HuH-7 (cell line): ENCODE results near the gene ANXA2.

Source experiments
- DNase-seq: peaks from one replicate; pipeline ENCODE4 v3.0.0; 2011; ENCODE audit warnings: low spot score

ANXA2 gene

GRCh38 chr15:60389261-60390077 is 8.3 kb downstream of the ANXA2 start:
- DNase-seq: no peak

GRCh38 chr15:60387321-60387720 is 10.5 kb downstream of the ANXA2 start:
- no peak for DNase-seq

GRCh38 chr15:60386615-60387014 is 11.2 kb downstream of the ANXA2 start:
- DNase-seq: no peak

- DNase-seq: no peak
Observed at GRCh38 chr15:60385620-60386552, 11.9 kb downstream of the ANXA2 start.

- no peak for DNase-seq
Observed at GRCh38 chr15:60384526-60385126, 13.2 kb downstream of the ANXA2 start.

- DNase-seq: no peak
Observed at GRCh38 chr15:60384053-60384452, 13.7 kb downstream of the ANXA2 start.

GRCh38 chr15:60382773-60383674 is 14.8 kb downstream of the ANXA2 start:
- DNase-seq: no peak

GRCh38 chr15:60381148-60381788 is 16.5 kb downstream of the ANXA2 start:
- no peak for DNase-seq

GRCh38 chr15:60379525-60380274 is 18.1 kb downstream of the ANXA2 start:
- peak; percentile 64 for DNase-seq

GRCh38 chr15:60379185-60379524 is 18.6 kb downstream of the ANXA2 start:
- no peak for DNase-seq

- DNase-seq: no peak
Observed at GRCh38 chr15:60376677-60377095, 21.1 kb downstream of the ANXA2 start.

- no peak for DNase-seq
Observed at GRCh38 chr15:60375306-60375705, 22.5 kb downstream of the ANXA2 start.

- DNase-seq: peak; percentile 69
Observed at GRCh38 chr15:60374628-60375081, 23.1 kb downstream of the ANXA2 start.

- DNase-seq: no peak
Observed at GRCh38 chr15:60374209-60374608, 23.6 kb downstream of the ANXA2 start.

GRCh38 chr15:60373745-60374144 is 24.0 kb downstream of the ANXA2 start:
- DNase-seq: no peak

- DNase-seq: no peak
Observed at GRCh38 chr15:60373327-60373726, 24.5 kb downstream of the ANXA2 start.

- DNase-seq: no peak
Observed at GRCh38 chr15:60372756-60373155, 25.0 kb downstream of the ANXA2 start.

GRCh38 chr15:60372227-60372626 is 25.6 kb downstream of the ANXA2 start:
- DNase-seq: no peak

- no peak for DNase-seq
Observed at GRCh38 chr15:60371175-60372051, 26.4 kb downstream of the ANXA2 start.

- no peak for DNase-seq
Observed at GRCh38 chr15:60370869-60371136, 27.0 kb downstream of the ANXA2 start.
